OCI-LY7 (cell line): ENCODE data around the gene GRHL1.

Experiments
- CTCF ChIP-seq: fragments of 200-600 bp; sonication (generic); conservative IDR thresholded peaks from 2 replicates; pipeline ENCODE4 v1.5.1; 2014; ENCODE audit warnings: mild to moderate bottlenecking, antibody characterized with exemption, low read length, moderate library complexity, mixed read lengths
- EZH2phosphoT487 ChIP-seq: fragments of 200-600 bp; sonication (generic); IDR thresholded peaks from 2 replicates; pipeline ENCODE4 v1.6.1; 2018; ENCODE audit warnings: low read depth, borderline replicate concordance, mild to moderate bottlenecking, mixed run types, antibody characterized with exemption, low read length, moderate library complexity, mixed read lengths

- no peak for TF ChIP-seq CTCF
- TF ChIP-seq EZH2phosphoT487 = no peak
Measured at GRCh38 chr2:10022041-10022421, 70.5 kb downstream of the GRHL1 start.
